ENCODE data around the gene ZNF423.

ZNF423 gene

DNA sequence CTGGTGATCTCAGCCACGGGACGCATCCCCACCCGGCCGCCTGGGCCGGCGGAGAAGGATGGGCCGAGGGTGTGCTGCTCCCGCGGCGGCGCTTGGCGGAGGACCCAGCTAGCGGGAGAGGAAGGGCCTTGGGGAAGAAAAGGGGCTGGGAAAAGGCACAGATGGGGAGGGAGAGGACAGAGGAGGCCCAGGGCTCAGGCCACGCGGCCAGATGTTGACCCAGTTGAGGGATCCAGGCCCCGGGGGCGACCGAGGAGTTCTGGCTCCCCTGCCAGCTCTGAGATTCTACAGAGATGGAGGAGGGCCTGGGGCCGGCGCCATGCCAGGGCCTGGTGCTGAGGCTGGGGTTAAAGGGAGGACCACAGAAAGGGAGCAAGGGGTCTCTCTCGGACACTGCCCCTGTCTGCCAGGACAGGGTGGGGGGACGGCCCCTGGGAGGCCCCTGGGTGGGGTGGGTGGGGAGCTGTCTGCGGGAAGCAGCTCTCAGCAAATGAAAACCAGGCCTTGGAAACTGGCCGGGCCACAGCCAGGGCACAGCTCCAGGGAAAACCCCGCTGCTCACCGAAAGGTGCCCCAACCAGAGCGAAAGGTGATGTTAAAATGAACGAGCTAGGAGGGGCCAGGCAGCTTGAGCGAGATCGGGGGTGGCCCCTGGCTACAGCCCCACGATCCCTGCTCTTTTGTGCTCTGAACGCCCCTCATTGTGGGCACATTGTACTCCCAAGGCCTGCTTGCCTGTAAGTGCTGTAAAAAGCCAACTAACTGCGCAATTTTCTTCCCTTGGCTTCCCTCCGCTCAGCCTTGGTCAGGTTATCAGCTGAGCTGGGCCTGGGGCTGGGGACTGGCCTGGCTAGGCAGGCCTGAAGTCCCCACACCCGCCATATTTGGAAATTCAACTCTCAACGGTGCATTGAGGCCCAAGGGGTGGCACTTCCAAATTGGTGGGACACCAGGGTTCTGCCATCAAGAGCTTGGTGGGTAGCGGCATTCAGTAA, 191.4 kb downstream of the ZNF423 start:
- DNase-seq (ENCODE audit: low read depth in 2 of 2), result no peak

DNA sequence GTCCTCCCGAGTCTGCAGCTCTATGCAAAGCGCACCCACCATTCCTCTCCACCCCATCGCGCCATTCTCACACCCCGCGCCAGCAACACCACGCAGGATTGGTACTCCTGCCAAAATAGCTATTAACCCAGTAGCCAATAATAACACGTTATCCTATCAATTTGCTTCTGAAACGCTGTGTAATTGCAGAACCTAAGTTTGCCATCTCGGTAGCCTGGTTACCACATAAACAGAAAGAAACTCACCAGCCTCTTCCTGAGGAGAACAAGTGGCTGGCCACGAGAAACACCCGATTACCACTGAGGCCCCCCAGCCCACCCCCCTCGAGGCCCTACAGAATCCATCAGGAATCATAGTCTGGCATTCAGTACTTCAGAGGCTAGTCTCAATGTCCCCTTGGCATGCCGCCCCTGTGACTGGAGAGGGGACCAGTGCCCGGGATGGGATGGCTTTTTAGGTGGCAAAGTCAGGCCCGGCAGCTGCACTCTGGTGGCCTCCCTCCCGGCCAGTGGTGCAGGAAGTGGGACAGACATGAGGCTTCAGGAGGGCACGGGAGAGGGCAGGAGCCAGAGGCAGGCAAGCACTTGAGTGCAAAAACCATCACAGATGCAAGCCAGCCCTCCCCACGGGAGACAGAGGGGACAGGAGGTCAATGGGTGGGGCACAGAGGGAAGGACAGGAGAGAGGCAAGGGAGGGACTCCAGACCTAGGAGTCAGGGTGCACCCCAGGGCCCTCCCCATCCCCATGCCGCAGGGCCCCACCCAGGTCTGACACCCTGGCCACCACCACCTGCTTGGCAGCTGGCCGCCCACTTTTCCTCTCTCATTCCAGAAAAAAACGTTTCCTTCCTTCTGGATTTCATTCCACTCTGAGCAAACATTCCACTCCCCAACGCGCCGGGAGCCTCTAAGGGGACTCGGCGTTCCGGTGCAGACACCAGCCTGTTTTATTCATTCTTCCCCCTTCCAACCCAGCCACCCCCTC, 192.5 kb downstream of the ZNF423 start:
- DNase-seq (ENCODE audit: low read depth in 2 of 2), result no peak

- DNase-seq (ENCODE audit: low read depth in 2 of 2), result no peak
Measured at GRCh38 chr16:49662569-49662968, 193.3 kb downstream of the ZNF423 start.

DNA sequence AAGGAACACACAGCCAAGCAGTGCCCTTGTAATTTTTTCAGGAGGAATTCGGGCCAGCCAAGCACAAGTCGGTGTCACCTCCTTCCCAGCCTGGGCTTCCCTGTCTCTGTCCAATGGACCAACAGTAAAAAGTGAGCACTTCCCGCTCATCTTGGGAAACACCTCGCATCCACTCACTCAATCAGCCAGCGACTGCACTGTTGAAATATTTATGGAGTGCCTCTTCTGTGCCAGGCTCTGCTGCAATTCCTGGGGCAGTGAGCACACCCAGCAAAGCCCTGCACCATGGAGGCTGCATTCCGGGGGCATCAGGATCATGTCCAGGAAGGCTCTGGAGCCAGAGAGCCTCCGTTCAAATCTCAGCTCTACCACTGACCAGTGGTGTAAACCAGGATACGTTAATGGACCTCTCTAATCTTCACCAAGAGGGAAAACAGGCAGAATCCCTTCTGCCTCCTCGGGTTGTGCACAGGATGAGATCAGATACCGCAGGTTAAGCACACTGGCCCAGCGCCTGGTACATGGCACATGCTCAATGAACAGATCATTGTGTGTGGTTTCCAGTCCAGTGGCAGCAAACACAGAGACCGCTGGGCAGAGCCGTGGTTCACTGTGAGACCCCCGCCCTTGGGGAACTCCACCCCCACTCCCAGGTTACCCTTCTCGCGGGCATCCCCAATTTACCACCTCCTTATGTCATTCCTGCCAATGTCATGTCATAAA, 194.3 kb downstream of the ZNF423 start:
- no peak for DNase-seq (ENCODE audit: low read depth in 2 of 2)

GRCh38 chr16:49660626-49661025, 195.3 kb downstream of the ZNF423 start:
- DNase-seq (ENCODE audit: low read depth in 2 of 2), result no peak

GRCh38 chr16:49659356-49659755, 196.6 kb downstream of the ZNF423 start:
- no peak for DNase-seq (ENCODE audit: low read depth in 2 of 2)

DNA sequence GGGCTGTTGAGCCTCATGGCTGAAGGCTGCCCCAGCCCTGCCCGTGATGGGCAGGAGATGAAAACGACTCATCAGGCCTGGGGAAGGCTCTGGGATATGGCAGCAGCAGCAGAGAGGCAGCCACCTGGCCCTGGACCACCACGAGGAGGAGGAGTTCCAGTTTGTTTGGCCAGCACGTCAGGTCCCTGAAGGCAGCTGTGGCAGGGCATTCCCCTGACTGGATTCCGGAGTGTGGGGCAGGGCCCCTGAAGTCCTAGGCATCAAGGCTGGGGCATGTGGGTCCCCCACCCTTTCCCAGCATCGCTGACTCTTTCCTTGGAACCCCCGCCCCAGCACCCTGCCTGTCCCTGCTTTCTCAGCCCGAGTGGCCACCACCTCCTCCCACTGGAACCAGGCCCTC, 197.4 kb downstream of the ZNF423 start:
- no peak for DNase-seq (ENCODE audit: low read depth in 2 of 2)

GRCh38 chr16:49657736-49658465, 198.0 kb downstream of the ZNF423 start:
- DNase-seq (ENCODE audit: low read depth in 2 of 2), result no peak

DNA sequence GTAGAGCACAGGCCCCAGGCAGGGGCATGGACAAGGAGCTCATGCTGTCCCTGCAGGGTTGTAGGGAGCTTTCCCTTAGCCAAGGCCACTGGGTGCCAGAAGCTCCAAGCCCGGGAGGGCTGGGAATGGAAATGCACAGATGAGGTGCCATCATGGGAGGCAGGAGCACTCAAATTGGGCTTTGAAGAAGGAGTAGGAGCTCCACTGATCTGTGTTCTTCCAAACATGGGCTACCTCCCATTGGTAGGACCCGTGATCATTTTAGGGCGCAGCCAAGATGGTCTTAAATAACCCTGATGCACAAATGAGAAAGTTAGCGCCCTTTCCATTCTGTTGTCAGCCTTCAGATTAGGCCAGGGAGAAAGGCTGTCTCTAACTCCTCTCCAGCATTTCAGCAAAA, 201.5 kb downstream of the ZNF423 start:
- no peak for DNase-seq (ENCODE audit: low read depth in 2 of 2)

GRCh38 chr16:49653577-49653976, 202.3 kb downstream of the ZNF423 start:
- no peak for DNase-seq (ENCODE audit: low read depth in 2 of 2)

DNA sequence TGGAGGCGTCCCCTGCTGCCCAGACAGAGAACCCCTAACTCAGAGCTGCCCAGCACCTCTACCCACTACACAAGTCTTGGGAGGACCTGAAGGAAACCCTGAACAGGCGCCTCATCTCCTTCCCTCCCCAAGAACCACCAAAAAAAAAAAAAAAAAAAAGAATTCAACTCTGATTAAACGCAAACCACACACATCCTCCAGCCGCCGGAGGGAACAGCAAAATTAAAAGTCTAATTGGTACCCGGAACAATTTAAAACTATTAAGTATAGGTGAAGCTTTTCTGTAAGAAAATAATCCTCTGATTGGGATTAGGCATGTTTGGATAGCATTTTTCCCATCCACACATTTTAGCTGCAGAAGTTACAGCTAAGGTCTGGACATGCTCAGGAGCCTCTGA, 202.7 kb downstream of the ZNF423 start:
- DNase-seq (ENCODE audit: low read depth in 2 of 2), result no peak

DNA sequence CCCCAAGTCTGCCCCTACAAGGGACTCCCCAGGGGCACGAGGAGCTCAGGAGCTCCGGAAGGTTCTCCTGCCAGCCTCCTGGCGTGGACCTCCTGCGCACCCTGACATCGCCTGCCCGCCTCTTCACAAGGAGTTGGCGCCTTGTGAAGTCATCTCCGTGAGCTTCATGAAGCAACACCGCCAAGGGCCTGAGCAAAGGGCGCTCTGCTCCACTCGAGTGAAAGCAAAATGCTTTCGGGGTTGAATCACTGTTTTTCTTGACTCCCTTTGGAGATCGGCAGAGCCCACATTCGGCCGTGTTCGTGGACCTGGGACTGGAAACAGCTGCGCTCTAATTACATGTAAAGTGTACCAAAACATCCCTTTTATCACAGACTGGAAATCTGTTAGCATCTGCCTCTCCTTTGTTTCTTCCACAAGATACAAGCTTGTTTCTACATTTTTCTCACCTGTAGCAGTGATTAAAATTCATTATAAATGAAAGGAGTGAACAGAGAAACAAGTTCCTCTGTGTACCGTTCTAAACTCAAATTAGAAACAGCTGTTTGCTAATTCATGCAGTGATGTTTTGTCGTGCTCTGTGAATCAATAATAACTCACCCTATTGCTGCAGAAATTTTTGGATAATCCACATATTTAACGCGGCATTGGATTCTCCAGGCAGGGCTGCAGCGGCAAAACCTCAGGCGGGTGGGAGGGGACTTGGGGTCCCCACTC, 203.3 kb downstream of the ZNF423 start:
- no peak for DNase-seq (ENCODE audit: low read depth in 2 of 2)

DNA sequence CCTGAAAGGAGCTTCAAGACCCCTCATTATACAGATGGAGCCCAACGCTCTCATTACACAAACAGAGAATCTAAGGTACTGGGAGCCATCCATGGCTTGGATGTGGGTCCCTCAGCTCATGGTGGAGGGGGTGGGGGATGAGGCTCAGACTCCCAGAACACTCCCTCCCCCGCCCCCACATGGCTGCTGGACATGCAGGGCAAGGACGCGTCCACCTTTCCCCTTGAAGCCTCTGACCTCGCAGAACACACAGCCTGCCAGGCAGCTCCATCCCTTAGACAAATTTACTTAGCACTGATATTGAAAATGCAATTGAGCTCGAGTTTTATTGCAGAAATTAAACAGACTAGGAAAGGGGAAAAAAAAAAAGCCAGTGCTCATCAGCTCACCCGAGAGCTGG, 203.9 kb downstream of the ZNF423 start:
- DNase-seq (ENCODE audit: low read depth in 2 of 2), result no peak

- no peak for DNase-seq (ENCODE audit: low read depth in 2 of 2)
Measured at GRCh38 chr16:49651226-49651625, 204.7 kb downstream of the ZNF423 start.

DNA sequence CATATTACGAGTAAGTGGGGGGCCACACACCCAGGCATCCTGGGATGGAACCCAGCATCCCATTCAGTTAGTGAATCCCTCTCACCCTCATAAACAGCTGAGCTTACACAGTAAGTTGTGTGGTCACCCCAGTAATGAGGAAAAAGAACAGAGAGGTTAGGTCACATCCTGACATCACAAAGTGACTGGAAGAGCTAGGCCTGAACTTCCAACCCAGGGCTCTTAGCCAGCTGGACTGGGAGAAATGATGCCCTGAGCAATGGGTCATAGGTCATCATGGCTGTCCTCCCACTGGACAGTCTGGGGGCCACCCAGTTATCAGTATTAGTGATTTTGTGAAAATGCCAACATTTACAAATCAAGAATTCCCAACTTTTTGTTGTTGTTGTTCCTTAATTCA, 205.3 kb downstream of the ZNF423 start:
- DNase-seq (ENCODE audit: low read depth in 2 of 2), result no peak

DNA sequence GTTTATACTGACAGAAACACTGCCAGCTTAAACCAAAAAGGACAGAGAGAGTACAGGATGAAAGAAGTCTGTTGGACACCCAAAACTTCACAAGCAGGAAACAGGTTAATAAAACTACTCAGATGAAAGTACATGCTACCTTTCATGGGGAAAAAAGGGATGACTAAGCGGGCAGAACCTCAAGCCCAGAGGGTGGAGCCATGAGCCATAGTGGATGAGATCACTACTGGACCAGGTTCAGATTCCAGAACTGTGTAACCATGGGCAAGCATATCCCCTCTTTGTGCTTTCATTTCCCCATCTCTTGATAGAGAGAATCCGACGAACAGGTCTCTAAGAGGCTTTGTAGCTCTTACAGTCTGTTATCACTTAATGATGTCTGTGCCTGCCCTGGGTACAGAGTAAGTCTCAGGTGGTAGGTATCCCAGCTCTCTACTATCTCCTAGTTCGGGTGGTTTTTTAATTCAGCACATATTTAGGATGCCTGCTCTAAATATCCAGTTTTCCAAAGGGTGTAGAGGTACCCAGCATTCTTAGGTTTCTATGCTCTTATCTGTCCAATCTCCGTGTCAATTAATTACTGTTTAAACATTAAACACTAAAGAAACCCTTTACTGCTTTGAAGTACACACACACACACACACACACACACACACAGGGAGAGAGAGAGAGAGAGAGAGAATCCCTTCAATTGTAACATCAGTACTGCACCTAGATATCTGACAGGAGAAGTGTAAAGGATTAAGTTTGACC, 206.7 kb downstream of the ZNF423 start:
- DNase-seq (ENCODE audit: low read depth in 2 of 2), result no peak

DNA sequence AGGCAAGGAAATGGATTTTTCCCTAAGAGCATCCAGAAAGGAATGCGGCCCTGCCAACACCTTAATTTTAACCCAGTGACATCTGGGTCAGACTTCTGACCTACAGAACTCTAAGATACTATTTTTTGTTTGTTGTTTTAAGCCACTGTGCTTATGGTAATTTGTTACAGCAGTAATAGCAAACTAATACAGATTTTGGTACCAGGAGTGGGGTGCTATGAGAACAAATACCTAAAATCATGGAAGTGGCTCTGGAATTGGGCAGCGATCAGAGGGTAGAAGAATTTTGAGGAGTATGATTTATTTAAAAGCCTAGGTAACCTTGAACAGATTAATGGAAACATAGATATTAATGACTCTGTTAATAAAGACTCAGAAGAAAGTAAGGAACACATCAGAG, 208.2 kb downstream of the ZNF423 start:
- no peak for DNase-seq (ENCODE audit: low read depth in 2 of 2)

DNA sequence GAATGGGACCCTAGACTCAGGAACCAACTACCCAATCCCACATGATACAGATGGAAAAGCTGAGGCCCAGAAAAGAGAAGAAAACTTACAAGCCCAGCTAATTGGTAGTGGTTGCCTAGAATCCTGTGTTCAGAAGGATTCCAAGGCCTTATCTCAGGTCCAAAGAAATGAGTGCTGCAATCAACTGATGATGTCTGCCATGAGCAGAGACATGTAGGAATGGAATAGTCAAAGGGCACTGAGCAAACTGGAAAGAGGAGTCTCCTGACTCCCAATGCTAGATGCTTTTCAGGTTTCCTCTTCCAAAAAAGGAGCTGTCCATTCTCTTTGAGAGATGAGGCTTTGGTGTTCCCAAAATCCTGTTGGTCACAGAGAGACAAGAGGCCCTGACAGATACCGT, 210.6 kb downstream of the ZNF423 start:
- DNase-seq (ENCODE audit: low read depth in 2 of 2), result no peak

DNA sequence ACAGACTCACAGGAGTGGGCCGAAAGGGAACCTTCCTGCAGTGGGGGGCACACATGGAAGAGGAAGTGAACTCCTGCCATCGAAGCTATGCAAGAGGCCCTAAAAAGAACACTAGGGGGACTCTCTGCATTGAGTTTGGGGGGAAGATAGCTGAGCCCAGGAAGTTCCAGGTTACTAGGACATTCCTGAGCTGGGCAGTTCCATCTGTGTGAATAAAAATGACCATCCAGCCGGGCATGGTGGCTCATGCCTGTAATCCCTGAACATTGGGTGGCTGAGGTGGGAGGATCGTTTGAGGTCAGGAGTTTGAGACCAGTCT, 211.8 kb downstream of the ZNF423 start:
- DNase-seq (ENCODE audit: low read depth in 2 of 2), result no peak
